Measurements from ENCODE around the gene SPSB3. TPM values are rescaled to one million over a fixed set of nuclear protein-coding genes. Genes with fewer than 3 reads are reported as not detected.

The SPSB3 gene
- total RNA-seq, 1 donor from 2014 or later, result 40.3 TPM

DNA sequence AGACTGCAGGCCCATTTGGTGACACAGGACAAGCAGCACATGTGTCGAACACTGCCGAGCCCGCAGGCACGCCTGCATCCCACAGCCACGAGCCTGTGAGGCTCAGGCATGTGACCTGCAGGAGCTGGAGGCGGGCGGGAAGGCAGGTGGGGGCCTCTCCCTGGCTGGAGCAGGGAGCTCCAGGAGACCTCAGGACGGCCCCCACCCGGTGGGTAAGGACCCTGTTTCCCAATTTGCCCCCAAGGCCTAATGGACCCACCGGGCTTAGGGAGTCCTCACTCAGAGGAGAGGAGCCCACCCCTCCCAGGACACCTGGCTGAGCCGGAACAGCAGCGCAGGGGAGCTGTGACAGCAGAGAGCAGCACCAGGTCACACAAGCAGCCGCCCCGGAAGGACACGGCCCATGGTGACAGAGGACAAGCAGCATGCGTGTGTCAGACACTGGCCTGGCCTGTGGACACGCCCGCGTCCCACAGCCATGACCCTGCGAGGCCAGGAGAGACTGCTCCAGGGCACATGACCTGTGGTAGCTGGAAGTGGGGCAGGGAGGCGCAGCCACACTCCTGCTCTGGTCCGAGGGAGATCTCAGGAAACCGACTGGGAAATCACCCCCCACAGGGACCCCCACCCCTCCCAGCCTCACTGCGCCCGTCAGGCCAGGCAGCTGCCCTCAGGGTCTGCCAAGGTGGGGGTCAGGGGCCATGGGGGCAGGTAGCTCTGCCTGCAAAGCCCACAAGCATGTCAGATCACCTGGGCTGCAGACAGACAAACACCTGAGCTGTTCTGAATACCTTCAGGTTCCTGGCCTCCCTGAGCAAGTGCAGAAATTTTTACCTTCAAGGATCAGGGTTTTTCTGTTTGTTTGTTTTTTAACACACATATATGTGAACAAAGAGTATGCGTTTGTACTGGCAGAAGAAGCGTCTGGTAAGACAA, 2.4 kb downstream of the SPSB3 start:
- intact Hi-C loops (cut with micrococcal nuclease), result loop anchor here (5.0 kb wide), 1 partner anchor 192 kb away; the partner anchor contains the start of gene TBL3
- no peaks in the 10 kb centered on the region for H3K27me3 Mint-ChIP-seq

GRCh38 chr16:1779234-1779701, 3.1 kb downstream of the SPSB3 start:
- DNase-seq (no peak), ATAC-seq (ENCODE audit: low read depth) (no peak)
- POLR2A ChIA-PET, result interaction anchor here (0.9 kb wide), 2 partner anchors 9 to 185 kb away, joined by 3 to 5 read pairs; partner anchors contain the start of gene RPS2
- H3K36me3 Mint-ChIP-seq (ENCODE audit: low read depth), result peaks cover 10% of the 10 kb centered on the region
- H3K27ac Mint-ChIP-seq, result peak overlapping the region; percentile 41
- TF ChIP-seq CTCF (IDR thresholded peaks at IDR 0.05), result no peak
- H3K4me1 Mint-ChIP-seq, result peaks cover 24% of the 10 kb centered on the region
- no peaks in the 10 kb centered on the region for H3K9me3 Mint-ChIP-seq
- no peak overlapping the region for H3K4me3 Mint-ChIP-seq
- intact Hi-C loops (cut with micrococcal nuclease), result no loop called here
- no peaks in the 10 kb centered on the region for H3K27me3 Mint-ChIP-seq
- CTCF ChIA-PET, result no interaction called here

More for the DNA sequence above, 2.4 kb downstream of the SPSB3 start:
- peaks cover 23% of the 10 kb centered on the region for H3K4me1 Mint-ChIP-seq
- no peak for DNase-seq
- H3K9me3 Mint-ChIP-seq, result no peaks in the 10 kb centered on the region
- no peak for ATAC-seq (ENCODE audit: low read depth)
- H3K27ac Mint-ChIP-seq, result no peak overlapping the region
- H3K36me3 Mint-ChIP-seq (ENCODE audit: low read depth), result peaks cover 8% of the 10 kb centered on the region
- no peak overlapping the region for H3K4me3 Mint-ChIP-seq
- POLR2A ChIA-PET, result interaction anchor here (1.0 to 1.2 kb wide), 2 partner anchors 8 to 471 kb away, joined by 3 read pairs; partner anchors contain the start of gene NME3
- TF ChIP-seq CTCF (IDR thresholded peaks at IDR 0.05), result no peak
- CTCF ChIA-PET, result no interaction called here

DNA sequence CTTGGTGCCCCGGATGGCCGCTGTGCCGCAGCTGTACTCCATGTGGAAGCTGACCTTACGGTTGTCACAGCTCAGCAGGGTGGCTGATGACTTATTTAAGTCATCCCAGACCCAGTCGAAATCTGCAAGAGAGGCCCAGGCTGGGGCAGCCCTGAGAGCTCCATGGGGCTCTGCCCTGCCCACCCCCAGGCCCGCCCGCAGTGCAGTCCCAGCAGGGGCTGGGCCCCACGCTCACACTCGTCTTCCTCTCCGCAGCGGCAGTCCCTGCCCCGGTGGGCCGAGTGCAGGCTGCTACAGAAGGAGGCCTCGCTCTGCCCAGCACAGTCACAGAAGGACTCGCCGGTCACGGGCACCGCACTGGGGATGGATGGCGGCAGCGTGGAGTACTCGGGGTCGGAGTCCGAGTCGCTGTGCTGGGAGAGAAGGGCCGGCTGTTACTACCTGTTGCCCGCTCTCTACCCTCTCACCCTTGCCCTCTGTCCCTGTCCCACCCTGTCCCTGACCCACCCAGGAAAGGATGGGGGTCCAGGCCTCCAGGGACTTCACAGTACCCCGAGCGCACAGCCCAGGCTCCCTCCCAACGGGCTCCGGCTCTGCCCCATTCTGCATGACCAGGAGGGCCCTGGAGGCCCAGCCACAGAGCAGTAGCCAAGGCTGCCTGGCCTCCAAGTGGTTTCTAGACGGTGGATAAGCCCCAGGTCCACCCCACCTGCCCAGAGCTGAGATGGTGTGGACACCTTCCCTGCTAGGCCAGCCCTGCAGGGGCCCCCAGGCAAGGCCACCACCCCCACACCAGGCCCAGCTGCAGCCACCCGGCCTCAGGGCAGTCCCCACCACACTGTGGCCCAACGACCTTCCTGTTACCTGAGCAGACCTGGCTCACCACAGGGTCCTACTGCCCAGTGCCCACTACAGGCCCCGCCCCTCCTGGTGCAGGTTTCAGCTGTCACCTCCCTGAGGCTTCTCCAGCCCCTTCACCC, 3.9 kb downstream of the SPSB3 start:
- Mint-ChIP-seq H3K9me3 (no peaks in the 10 kb centered on the region), H3K4me1 (peaks cover 23% of the 10 kb centered on the region), H3K27ac (peak overlapping the region; percentile 41), H3K27me3 (no peaks in the 10 kb centered on the region), H3K4me3 (no peak overlapping the region), H3K36me3 (ENCODE audit: low read depth) (peaks cover 10% of the 10 kb centered on the region)
- intact Hi-C loops (cut with micrococcal nuclease), result no loop called here
- POLR2A ChIA-PET, result interaction anchor here (0.9 kb wide), 2 partner anchors 9 to 186 kb away, joined by 3 to 5 read pairs; partner anchors contain the start of gene RPS2
- CTCF ChIA-PET, result no interaction called here
- no peak for TF ChIP-seq CTCF (IDR thresholded peaks at IDR 0.05)
- DNase-seq (no peak), ATAC-seq (ENCODE audit: low read depth) (no peak)

GRCh38 chr16:1777375-1778199, 4.8 kb downstream of the SPSB3 start:
- Mint-ChIP-seq H3K4me1 (peaks cover 17% of the 10 kb centered on the region), H3K27me3 (no peaks in the 10 kb centered on the region), H3K27ac (no peak overlapping the region), H3K36me3 (ENCODE audit: low read depth) (peaks cover 13% of the 10 kb centered on the region), H3K4me3 (no peak overlapping the region), H3K9me3 (no peaks in the 10 kb centered on the region)
- POLR2A ChIA-PET, result no interaction called here
- ATAC-seq (ENCODE audit: low read depth), result no peak
- CTCF ChIA-PET, result interaction anchor here (0.5 kb wide), 1 partner anchor 176 kb away, joined by 3 read pairs; no protein-coding TSS in a partner anchor
- TF ChIP-seq CTCF (IDR thresholded peaks at IDR 0.05), result no peak
- intact Hi-C loops (cut with micrococcal nuclease), result no loop called here
- DNase-seq, result no peak

All from activated B cell treated with CpG ODN at 0.5 μM for 24 hours (primary cell).